Neural cell (in vitro differentiated cells): ENCODE results near the gene IDH3B. TPM values are rescaled to one million over a fixed set of nuclear protein-coding genes. Genes with fewer than 3 reads are reported as not detected.

Source experiments
- H2AFZ ChIP-seq: fragments of 200-600, 300-800 bp; sonication (generic), shearing (Covaris generic); 2 replicates; pipeline ENCODE4 v1.6.0; 2014; ENCODE audit warnings: low read depth, mild to moderate bottlenecking, antibody characterized with exemption, low read length, moderate library complexity
- H3F3A ChIP-seq: fragments of 200-600 bp; shearing (Covaris generic); 2 replicates; pipeline ENCODE4 v1.6.1; 2016; ENCODE audit warnings: mild to moderate bottlenecking, moderate library complexity, mixed read lengths, antibody characterized with exemption, low read length; ENCODE audit not compliant: insufficient read depth, poor library complexity, severe bottlenecking
- H3K27ac ChIP-seq: fragments of 200-600, 300-800 bp; sonication (generic), shearing (Covaris generic); 2 replicates; pipeline ENCODE4 v1.5.1; 2014; ENCODE audit warnings: mild to moderate bottlenecking, low read length, moderate library complexity
- H3K27me3 ChIP-seq: fragments of 300-800, 200-600 bp; sonication (generic), shearing (Covaris generic); 2 replicates; pipeline ENCODE4 v1.6.0; 2014; ENCODE audit warnings: mild to moderate bottlenecking, low read depth, low read length, moderate library complexity; ENCODE audit not compliant: insufficient read depth
- H3K36me3 ChIP-seq: fragments of 300-800, 200-600 bp; sonication (generic), shearing (Covaris generic); 2 replicates; pipeline ENCODE4 v1.5.1; 2014; ENCODE audit warnings: mild to moderate bottlenecking, antibody characterized with exemption, low read length, moderate library complexity; ENCODE audit not compliant: insufficient read depth
- H3K4me2 ChIP-seq: fragments of 300-800, 200-600 bp; sonication (generic), shearing (Covaris generic); 2 replicates; pipeline ENCODE4 v1.6.0; 2014; ENCODE audit warnings: mild to moderate bottlenecking, low read length
- H3K4me3 ChIP-seq: fragments of 300-800, 200-600 bp; sonication (generic), shearing (Covaris generic); 2 replicates; pipeline ENCODE4 v1.5.1; 2014; ENCODE audit warnings: mild to moderate bottlenecking, low read length, moderate library complexity
- H3K79me2 ChIP-seq: fragments of 200-600 bp; shearing (Covaris generic); replicated peaks from 2 replicates; pipeline ENCODE4 v1.6.0; 2014; ENCODE audit warnings: mild to moderate bottlenecking, low read length, moderate library complexity; ENCODE audit not compliant: insufficient read depth
- H3K9ac ChIP-seq: fragments of 300-800, 200-600 bp; sonication (generic), shearing (Covaris generic); 2 replicates; pipeline ENCODE4 v1.6.1; 2016; ENCODE audit warnings: mild to moderate bottlenecking, low read length, mixed read lengths
- H3K9me2 ChIP-seq: fragments of 200-600 bp; shearing (Covaris generic); 2 replicates; pipeline ENCODE4 v1.6.1; 2016; ENCODE audit warnings: mild to moderate bottlenecking, low read length, mixed read lengths; ENCODE audit not compliant: insufficient read depth
- H3K9me3 ChIP-seq: fragments of 200-600, 300-800 bp; sonication (generic), shearing (Covaris generic); 2 replicates; pipeline ENCODE4 v1.6.1; 2016; ENCODE audit warnings: mild to moderate bottlenecking, mixed run types, low read length, moderate library complexity, mixed read lengths
- H4K20me1 ChIP-seq: fragments of 200-600 bp; shearing (Covaris generic); 2 replicates; pipeline ENCODE4 v1.6.1; 2016; ENCODE audit warnings: mild to moderate bottlenecking, mixed run types; ENCODE audit not compliant: insufficient read depth
- EP300 ChIP-seq: fragments of 450-650 bp; conservative IDR thresholded peaks from 2 replicates; pipeline ENCODE4 v1.6.1; 2014; ENCODE audit warnings: antibody characterized with exemption, mild to moderate bottlenecking, moderate library complexity; ENCODE audit not compliant: poor library complexity, severe bottlenecking
- EZH2 ChIP-seq: fragments of 200-600, 300-800 bp; shearing (Covaris generic), sonication (generic); IDR thresholded peaks from 2 replicates; pipeline ENCODE4 v1.6.1; 2014; ENCODE audit warnings: antibody characterized with exemption, low read length, borderline replicate concordance, mild to moderate bottlenecking; ENCODE audit not compliant: insufficient read depth, poor library complexity, severe bottlenecking
- MXI1 ChIP-seq: fragments of 450-650 bp; conservative IDR thresholded peaks from 2 replicates; pipeline ENCODE4 v1.6.1; 2014; ENCODE audit warnings: antibody characterized with exemption, mild to moderate bottlenecking; ENCODE audit not compliant: poor library complexity, severe bottlenecking
- POLR2AphosphoS5 ChIP-seq: IDR thresholded peaks from 2 replicates; pipeline ENCODE4 v1.6.1; 2012
- RAD21 ChIP-seq: fragments of 450-650 bp; conservative IDR thresholded peaks from 2 replicates; pipeline ENCODE4 v1.6.1; 2014; ENCODE audit warnings: antibody characterized with exemption, mild to moderate bottlenecking, moderate library complexity
- SMC3 ChIP-seq: fragments of 450-650 bp; conservative IDR thresholded peaks from 2 replicates; pipeline ENCODE4 v1.6.1; 2014; ENCODE audit warnings: antibody characterized with exemption, mild to moderate bottlenecking, moderate library complexity; ENCODE audit not compliant: poor library complexity
- TAF1 ChIP-seq: IDR thresholded peaks from 2 replicates; pipeline ENCODE4 v1.6.1; 2012; ENCODE audit warnings: low read depth
- polyA plus RNA-seq: library from polyadenylated mRNA; depleted of rRNA; stranded (reverse); fragments of >200 nt; gene quantifications from 2 replicates; pipeline ENCODE4 v1.2.3, GENCODE V29; 2014
- TF ChIP-seq, protein P1 (sequence below): fragments of 450-650 bp; IDR thresholded peaks from 2 replicates; pipeline ENCODE4 v1.5.1; 2014; ENCODE audit warnings: antibody characterized with exemption, mild to moderate bottlenecking, moderate library complexity; ENCODE audit not compliant: poor library complexity, severe bottlenecking
- TF ChIP-seq, protein P2 (sequence below): IDR thresholded peaks from 2 replicates; pipeline ENCODE4 v1.6.1; 2012; ENCODE audit warnings: borderline replicate concordance

IDH3B gene
- polyA plus RNA-seq, 1 donor from 2014 or later = 307 TPM

DNA sequence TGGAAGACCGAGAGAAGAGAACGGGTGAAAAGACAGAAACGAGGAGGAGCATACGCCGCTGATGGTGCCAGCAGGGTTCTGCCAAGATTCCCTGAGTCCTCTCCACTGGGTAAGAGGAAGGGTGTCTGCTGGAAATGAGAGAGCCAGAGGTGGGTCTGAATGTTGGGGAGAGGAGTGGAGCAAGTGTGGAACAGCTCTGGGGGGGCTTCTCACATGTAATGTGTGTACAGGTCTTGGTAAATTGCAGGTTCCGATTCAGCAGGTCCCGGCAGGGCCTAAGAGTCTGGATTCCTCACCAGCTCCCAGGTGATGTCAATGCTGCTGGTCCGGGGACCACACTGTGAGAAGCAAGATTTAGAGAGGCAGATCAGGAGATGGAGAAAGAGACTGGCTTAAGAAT is 27.1 kb upstream of the IDH3B start:
- no peaks in the 10 kb centered on the region for H3K9me2 ChIP-seq
- H3K4me2 ChIP-seq = no peak overlapping the region
- H3K79me2 ChIP-seq = no peaks in the 10 kb centered on the region
- H2AFZ ChIP-seq = no peak overlapping the region
- peak overlapping the region; percentile 70 for H3K4me3 ChIP-seq
- no peak overlapping the region for H3K27ac ChIP-seq
- no peaks in the 10 kb centered on the region for H4K20me1 ChIP-seq
- H3K9ac ChIP-seq = no peak overlapping the region
- H3K27me3 ChIP-seq = peaks cover 50% of the 10 kb centered on the region
- H3K36me3 ChIP-seq = no peaks in the 10 kb centered on the region
- TF ChIP-seq EZH2 (no peak), SMC3 (no peak), POLR2AphosphoS5 (no peak), EP300 (no peak), RAD21 (no peak), TAF1 (no peak), MXI1 (no peak)
- TF ChIP-seq, protein P1, sequence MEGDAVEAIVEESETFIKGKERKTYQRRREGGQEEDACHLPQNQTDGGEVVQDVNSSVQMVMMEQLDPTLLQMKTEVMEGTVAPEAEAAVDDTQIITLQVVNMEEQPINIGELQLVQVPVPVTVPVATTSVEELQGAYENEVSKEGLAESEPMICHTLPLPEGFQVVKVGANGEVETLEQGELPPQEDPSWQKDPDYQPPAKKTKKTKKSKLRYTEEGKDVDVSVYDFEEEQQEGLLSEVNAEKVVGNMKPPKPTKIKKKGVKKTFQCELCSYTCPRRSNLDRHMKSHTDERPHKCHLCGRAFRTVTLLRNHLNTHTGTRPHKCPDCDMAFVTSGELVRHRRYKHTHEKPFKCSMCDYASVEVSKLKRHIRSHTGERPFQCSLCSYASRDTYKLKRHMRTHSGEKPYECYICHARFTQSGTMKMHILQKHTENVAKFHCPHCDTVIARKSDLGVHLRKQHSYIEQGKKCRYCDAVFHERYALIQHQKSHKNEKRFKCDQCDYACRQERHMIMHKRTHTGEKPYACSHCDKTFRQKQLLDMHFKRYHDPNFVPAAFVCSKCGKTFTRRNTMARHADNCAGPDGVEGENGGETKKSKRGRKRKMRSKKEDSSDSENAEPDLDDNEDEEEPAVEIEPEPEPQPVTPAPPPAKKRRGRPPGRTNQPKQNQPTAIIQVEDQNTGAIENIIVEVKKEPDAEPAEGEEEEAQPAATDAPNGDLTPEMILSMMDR = no peak
- TF ChIP-seq, protein P2, sequence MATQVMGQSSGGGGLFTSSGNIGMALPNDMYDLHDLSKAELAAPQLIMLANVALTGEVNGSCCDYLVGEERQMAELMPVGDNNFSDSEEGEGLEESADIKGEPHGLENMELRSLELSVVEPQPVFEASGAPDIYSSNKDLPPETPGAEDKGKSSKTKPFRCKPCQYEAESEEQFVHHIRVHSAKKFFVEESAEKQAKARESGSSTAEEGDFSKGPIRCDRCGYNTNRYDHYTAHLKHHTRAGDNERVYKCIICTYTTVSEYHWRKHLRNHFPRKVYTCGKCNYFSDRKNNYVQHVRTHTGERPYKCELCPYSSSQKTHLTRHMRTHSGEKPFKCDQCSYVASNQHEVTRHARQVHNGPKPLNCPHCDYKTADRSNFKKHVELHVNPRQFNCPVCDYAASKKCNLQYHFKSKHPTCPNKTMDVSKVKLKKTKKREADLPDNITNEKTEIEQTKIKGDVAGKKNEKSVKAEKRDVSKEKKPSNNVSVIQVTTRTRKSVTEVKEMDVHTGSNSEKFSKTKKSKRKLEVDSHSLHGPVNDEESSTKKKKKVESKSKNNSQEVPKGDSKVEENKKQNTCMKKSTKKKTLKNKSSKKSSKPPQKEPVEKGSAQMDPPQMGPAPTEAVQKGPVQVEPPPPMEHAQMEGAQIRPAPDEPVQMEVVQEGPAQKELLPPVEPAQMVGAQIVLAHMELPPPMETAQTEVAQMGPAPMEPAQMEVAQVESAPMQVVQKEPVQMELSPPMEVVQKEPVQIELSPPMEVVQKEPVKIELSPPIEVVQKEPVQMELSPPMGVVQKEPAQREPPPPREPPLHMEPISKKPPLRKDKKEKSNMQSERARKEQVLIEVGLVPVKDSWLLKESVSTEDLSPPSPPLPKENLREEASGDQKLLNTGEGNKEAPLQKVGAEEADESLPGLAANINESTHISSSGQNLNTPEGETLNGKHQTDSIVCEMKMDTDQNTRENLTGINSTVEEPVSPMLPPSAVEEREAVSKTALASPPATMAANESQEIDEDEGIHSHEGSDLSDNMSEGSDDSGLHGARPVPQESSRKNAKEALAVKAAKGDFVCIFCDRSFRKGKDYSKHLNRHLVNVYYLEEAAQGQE = no peak
- no peaks in the 10 kb centered on the region for H3F3A ChIP-seq
- no peaks in the 10 kb centered on the region for H3K9me3 ChIP-seq

DNA sequence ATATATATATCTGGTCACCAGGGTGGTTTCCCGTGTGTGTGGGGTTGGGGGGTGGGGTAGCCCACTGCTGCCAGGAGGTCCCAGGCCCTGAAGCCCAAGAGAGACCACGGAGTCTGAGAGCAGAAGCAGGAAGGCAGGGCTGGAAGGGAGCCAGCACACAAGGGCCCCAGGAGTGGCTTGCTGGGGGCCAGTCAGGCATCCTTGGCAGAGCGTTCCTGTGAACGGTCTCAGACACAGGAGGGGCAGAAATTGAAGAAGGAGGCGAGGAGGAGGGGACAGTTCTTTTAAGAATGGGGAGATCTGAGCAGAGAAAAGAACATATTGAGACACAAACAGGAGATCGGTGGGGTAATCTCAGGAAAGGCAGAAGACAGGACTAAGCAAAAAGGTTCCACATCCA is 26.7 kb upstream of the IDH3B start:
- Histone ChIP-seq H2AFZ (no peak overlapping the region), H3K9me2 (no peaks in the 10 kb centered on the region), H3K36me3 (no peaks in the 10 kb centered on the region), H3K79me2 (no peaks in the 10 kb centered on the region), H3F3A (no peaks in the 10 kb centered on the region), H4K20me1 (no peaks in the 10 kb centered on the region), H3K4me2 (no peak overlapping the region), H3K27me3 (peaks cover 54% of the 10 kb centered on the region), H3K4me3 (no peak overlapping the region), H3K9ac (no peak overlapping the region), H3K27ac (no peak overlapping the region), H3K9me3 (no peaks in the 10 kb centered on the region)
- TF ChIP-seq TAF1 = no peak
- TF ChIP-seq EZH2 = no peak
- TF ChIP-seq MXI1 = no peak
- TF ChIP-seq RAD21 = no peak
- TF ChIP-seq, protein P1 = no peak
- no peak for TF ChIP-seq EP300
- TF ChIP-seq SMC3 = no peak
- TF ChIP-seq, protein P2 = no peak
- no peak for TF ChIP-seq POLR2AphosphoS5
